Large intestine (tissue), 3 donors: ENCODE measurements around the gene ASB6. TPM values are rescaled to one million over a fixed set of nuclear protein-coding genes. Genes with fewer than 3 reads are reported as not detected.
A peak's percentile ranks its signal among the peaks of the same experiment; 100 is the strongest.

Experiments
- DNase-seq, 2 donors: peaks; one replicate each; pipeline versions ENCODE4 v3.0.0 to v3.0.0-alpha.2; 2013
- H3K27ac ChIP-seq: one replicate; pipeline ENCODE4 v1.5.1; 2013; ENCODE audit warnings: low read length
- H3K27me3 ChIP-seq: 2 replicates; pipeline ENCODE4 v1.6.1; 2013; ENCODE audit warnings: low read length; ENCODE audit not compliant: control insufficient read depth, insufficient read depth
- H3K36me3 ChIP-seq: 2 replicates; pipeline ENCODE4 v1.6.1; 2013; ENCODE audit warnings: low read length; ENCODE audit not compliant: control insufficient read depth, insufficient read depth
- H3K4me1 ChIP-seq: one replicate; pipeline ENCODE4 v1.6.1; 2013; ENCODE audit warnings: low read length; ENCODE audit not compliant: control insufficient read depth, insufficient read depth
- H3K4me3 ChIP-seq: one replicate; pipeline ENCODE4 v1.5.1; 2013; ENCODE audit warnings: low read length
- H3K9me3 ChIP-seq: one replicate; pipeline ENCODE4 v1.6.1; 2013; ENCODE audit warnings: mild to moderate bottlenecking, low read depth, low read length, moderate library complexity; ENCODE audit not compliant: control insufficient read depth
- WGBS: methylation state at CpG from one replicate; pipeline ENCODE4 v1.1.5; 2013; ENCODE audit warnings: low lambda C conversion rate; ENCODE audit not compliant: insufficient coverage; 5-methylcytosine and 5-hydroxymethylcytosine counted together
- polyA plus RNA-seq: library from polyadenylated mRNA; unstranded; fragments of 120-200 nt; gene quantifications from one replicate; pipeline ENCODE4 v1.2.1, GENCODE V29; 2013

Gene ASB6
- polyA plus RNA-seq, 1 donor: 14.8 TPM

DNA sequence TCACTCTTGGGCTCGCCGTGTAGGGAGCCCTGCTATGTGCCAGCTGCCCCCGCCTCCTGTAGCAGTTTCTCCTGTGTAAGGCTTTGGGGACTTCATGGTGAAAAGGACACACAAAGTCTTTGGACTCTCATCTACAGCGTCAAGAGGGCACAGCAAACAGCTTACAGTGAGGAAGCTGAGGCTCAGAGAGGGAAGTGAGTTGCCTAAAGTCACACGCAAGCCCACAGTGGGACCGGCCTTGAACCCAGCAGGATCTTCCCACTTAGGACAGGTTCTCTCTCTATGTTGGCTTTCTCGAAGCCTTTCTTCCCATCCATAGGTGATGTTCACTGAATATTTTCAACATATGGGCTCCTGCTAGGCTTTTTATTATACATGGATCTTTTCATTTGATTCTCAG, 13.7 kb upstream of the ASB6 start:
- Histone ChIP-seq H3K27me3 (peaks cover 3% of the 10 kb centered on the region), H3K27ac (no peak overlapping the region), H3K4me3 (no peak overlapping the region), H3K36me3 (no peaks in the 10 kb centered on the region), H3K9me3 (no peaks in the 10 kb centered on the region), H3K4me1 (peaks cover 10% of the 10 kb centered on the region)
- no peak for DNase-seq
- 100% methylated on average over 1 of the region's 7 CpGs for WGBS

DNA sequence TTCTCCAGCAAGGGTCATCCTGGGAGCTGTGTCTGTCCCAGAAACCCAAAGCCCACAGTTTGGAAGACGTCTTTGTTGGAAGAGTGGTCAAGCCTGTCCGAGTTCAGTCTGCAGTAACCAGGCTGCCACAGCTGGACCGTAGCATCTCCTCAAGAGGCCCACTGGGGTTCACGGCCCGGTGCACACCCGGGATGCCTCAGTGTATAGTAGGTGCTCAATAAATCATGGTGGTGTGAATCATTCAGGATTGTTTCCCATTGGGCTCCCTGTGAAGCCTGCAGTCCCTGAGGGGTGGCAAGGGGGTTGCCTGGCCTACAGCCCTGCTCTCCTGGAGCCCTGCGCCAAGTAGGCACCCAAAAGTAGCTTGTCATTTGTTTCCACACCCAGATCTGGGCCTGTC, 13.2 kb upstream of the ASB6 start:
- Histone ChIP-seq H3K4me1 (peaks cover 10% of the 10 kb centered on the region), H3K4me3 (no peak overlapping the region), H3K27me3 (peaks cover 3% of the 10 kb centered on the region), H3K36me3 (no peaks in the 10 kb centered on the region), H3K9me3 (no peaks in the 10 kb centered on the region), H3K27ac (no peak overlapping the region)
- WGBS: no CpG with 5 or more reads among the region's 7 CpGs
- no peak for DNase-seq

- Histone ChIP-seq H3K27ac (no peak overlapping the region), H3K36me3 (no peaks in the 10 kb centered on the region), H3K9me3 (no peaks in the 10 kb centered on the region), H3K27me3 (peaks cover 3% of the 10 kb centered on the region), H3K4me3 (no peak overlapping the region), H3K4me1 (peaks cover 10% of the 10 kb centered on the region)
- 12% methylated on average over 5 of the region's 20 CpGs for WGBS
- DNase-seq: peak in 1 of 2 donors; percentile 33
These were observed 12.6 kb upstream of the ASB6 start for GRCh38 chr9:129654554-129655040.

DNA sequence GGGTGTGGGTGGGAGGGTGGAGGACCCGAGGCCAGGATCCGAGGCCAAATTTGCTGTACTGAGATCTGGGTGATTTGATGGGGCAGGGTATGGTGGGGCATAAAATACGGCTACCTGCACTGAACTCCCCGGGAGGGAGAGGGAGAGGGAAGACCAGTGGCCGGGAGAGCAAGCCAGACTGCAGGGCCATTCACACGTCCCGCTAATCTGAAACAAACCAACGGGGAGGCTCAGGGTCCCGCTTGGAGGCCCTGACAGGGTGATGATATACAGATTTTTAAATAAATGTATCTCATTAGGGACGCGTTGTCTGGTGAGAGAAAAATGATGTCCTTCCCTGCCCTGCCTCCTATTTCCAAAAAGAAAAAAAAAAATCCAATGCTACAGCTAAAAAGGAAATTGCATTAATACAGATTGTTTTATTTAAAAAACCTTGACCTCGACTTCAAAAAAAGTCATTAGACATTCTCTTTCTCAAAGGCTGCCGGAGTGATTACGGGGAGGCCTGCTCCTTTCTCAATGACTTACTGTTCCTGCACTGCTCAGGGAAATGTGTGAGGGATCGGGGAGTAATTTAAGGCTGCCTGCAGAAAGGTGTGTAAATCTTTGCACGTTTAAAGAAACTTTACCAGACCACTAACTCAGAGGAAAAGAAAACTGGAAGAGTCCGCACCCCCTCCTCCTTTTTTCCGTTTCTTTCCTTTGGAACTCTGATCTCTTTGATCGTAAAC, 12.0 kb upstream of the ASB6 start:
- no peak overlapping the region for H3K27ac ChIP-seq
- DNase-seq: peak in 1 of 2 donors; percentile 26

GRCh38 chr9:129650680-129651235, 8.8 kb upstream of the ASB6 start:
- Histone ChIP-seq H3K4me1 (peaks cover 10% of the 10 kb centered on the region), H3K9me3 (no peaks in the 10 kb centered on the region), H3K27me3 (peaks cover 3% of the 10 kb centered on the region), H3K27ac (no peak overlapping the region), H3K36me3 (no peaks in the 10 kb centered on the region), H3K4me3 (no peak overlapping the region)
- DNase-seq: no peak
- WGBS: no CpG with 5 or more reads among the region's 10 CpGs

More for the DNA sequence above, 12.0 kb upstream of the ASB6 start:
- WGBS: no CpG with 5 or more reads among the region's 19 CpGs
- Histone ChIP-seq H3K4me1 (peaks cover 10% of the 10 kb centered on the region), H3K4me3 (no peak overlapping the region), H3K27me3 (peaks cover 3% of the 10 kb centered on the region), H3K9me3 (no peaks in the 10 kb centered on the region), H3K36me3 (no peaks in the 10 kb centered on the region)

GRCh38 chr9:129649726-129650679, 8.1 kb upstream of the ASB6 start:
- Histone ChIP-seq H3K9me3 (no peaks in the 10 kb centered on the region), H3K4me1 (peaks cover 7% of the 10 kb centered on the region), H3K4me3 (no peak overlapping the region), H3K27ac (no peak overlapping the region), H3K36me3 (no peaks in the 10 kb centered on the region), H3K27me3 (no peaks in the 10 kb centered on the region)
- no peak for DNase-seq
- WGBS: 82% methylated on average over 3 of the region's 20 CpGs

- WGBS: no CpG with 5 or more reads among the region's 10 CpGs
- H3K27me3 ChIP-seq: no peaks in the 10 kb centered on the region
- H3K9me3 ChIP-seq: no peaks in the 10 kb centered on the region
- H3K4me1 ChIP-seq: no peaks in the 10 kb centered on the region
- no peak overlapping the region for H3K27ac ChIP-seq
- no peaks in the 10 kb centered on the region for H3K36me3 ChIP-seq
- H3K4me3 ChIP-seq: no peak overlapping the region
- no peak for DNase-seq
These were observed 6.8 kb upstream of the ASB6 start for GRCh38 chr9:129648764-129649115.

- H3K27ac ChIP-seq: no peak overlapping the region
- H3K27me3 ChIP-seq: no peaks in the 10 kb centered on the region
- WGBS: 100% methylated on average over 1 of the region's 16 CpGs
- H3K4me3 ChIP-seq: no peak overlapping the region
- H3K9me3 ChIP-seq: no peaks in the 10 kb centered on the region
- no peaks in the 10 kb centered on the region for H3K36me3 ChIP-seq
- no peaks in the 10 kb centered on the region for H3K4me1 ChIP-seq
- no peak for DNase-seq
These were observed 6.3 kb upstream of the ASB6 start for GRCh38 chr9:129648092-129648763.

DNA sequence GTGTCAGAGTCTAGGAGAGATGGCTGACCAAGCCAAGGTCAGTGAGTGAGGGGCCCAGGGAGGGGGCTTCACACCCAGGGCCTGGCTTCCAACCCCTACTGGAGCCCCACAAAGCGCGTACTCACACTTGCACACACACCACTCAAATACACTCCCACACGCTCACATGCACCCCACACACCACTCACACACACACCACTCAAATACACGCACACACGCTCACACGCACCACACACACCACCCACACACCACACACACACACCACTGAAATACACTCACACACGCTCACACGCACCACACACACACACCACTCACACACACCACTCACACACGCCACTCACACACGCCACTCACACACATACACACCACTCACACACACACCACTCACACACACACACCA, 5.7 kb upstream of the ASB6 start:
- H3K4me3 ChIP-seq: no peak overlapping the region
- no peaks in the 10 kb centered on the region for H3K36me3 ChIP-seq
- no peaks in the 10 kb centered on the region for H3K9me3 ChIP-seq
- no peaks in the 10 kb centered on the region for H3K4me1 ChIP-seq
- H3K27me3 ChIP-seq: no peaks in the 10 kb centered on the region
- H3K27ac ChIP-seq: no peak overlapping the region
- no CpG with 5 or more reads among the region's 10 CpGs for WGBS
- no peak for DNase-seq

DNA sequence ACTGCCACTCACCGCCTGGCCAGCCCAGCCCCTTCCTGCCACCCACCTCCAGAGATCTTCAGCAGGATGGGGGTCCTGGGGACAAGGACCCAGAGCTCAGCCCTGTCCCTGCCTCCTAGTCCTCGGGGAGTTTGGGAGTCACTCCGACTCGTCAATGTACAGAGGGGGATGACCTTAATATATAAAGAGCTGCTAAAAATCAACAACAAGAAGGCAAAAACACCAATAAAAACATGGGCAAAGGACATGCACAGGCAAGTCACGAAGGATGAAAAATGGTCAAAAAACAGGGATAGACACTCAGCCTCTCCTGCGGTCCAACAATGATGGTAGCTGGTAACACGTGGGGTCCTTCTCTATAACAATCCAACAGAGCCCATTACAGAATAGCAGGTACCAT, 4.7 kb upstream of the ASB6 start:
- H3K36me3 ChIP-seq: no peaks in the 10 kb centered on the region
- 100% methylated on average over 2 of the region's 7 CpGs for WGBS
- no peaks in the 10 kb centered on the region for H3K9me3 ChIP-seq
- no peak for DNase-seq
- no peaks in the 10 kb centered on the region for H3K4me1 ChIP-seq
- H3K4me3 ChIP-seq: no peak overlapping the region
- no peak overlapping the region for H3K27ac ChIP-seq
- H3K27me3 ChIP-seq: no peaks in the 10 kb centered on the region
